NOMO-1 treated with dmso at 0.1 percent for 144 hours (cell line): ENCODE results near the gene ZSWIM5.
"Not testable (repeated sequence)": the region's sequence is repeated elsewhere in the genome, so short reads cannot be mapped to it uniquely, and the experiment has no call there.

Experiments used
- DNase-seq: peaks from one replicate; lab custom pipeline; 2025; ENCODE audit not compliant: unreplicated experiment; lab: John Stamatoyannopoulos, UW

Gene ZSWIM5

DNA sequence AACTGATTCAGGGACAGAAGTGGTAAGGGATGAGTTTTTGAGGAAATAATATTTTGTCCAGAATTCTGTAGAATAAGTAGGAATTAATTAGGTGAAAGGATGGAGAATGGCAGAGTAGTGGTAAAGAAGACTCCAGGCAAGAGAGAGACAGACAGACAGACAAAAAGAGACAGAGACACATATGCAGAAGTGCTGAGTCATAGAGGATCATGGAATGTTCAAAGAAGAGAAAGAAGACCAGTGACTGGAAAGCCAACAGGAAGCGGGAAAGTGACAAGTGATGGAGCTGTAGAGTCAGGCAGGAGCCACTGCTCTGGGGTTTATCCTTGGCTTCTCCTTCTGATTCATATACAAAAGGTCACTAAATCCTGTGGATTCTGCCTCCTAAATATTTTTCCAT lies 108.5 kb downstream of the ZSWIM5 start:
- no peak for DNase-seq

GRCh38 chr1:45097079-45097478 lies 109.3 kb downstream of the ZSWIM5 start:
- no peak for DNase-seq

- no peak for DNase-seq
These were observed 111.0 kb downstream of the ZSWIM5 start for GRCh38 chr1:45095450-45095849.

- not testable (repeated sequence) for DNase-seq
These were observed 112.0 kb downstream of the ZSWIM5 start for GRCh38 chr1:45094371-45094770.

DNA sequence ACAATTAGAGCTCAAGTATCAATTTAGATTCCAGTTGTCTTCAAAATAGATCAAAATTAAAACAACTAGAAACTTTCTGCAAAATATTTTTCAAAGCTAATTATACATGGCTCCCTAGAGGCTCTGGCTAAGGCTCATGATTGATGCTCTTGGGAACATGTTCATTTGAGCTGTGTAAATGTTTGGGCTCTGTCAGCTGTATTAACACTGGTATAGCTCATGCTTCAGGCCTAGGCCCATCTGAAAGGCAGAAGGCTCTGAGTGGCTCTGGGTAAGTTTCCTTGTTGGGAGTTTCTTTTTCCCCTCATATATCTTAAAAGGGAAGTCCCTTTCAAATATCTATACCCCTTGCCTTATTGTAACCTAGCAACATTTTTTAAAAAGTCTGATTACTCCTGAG lies 113.1 kb downstream of the ZSWIM5 start:
- DNase-seq: no peak

GRCh38 chr1:45089711-45090110 lies 116.7 kb downstream of the ZSWIM5 start:
- DNase-seq: no peak

GRCh38 chr1:45084562-45084961 lies 121.8 kb downstream of the ZSWIM5 start:
- no peak for DNase-seq

DNA sequence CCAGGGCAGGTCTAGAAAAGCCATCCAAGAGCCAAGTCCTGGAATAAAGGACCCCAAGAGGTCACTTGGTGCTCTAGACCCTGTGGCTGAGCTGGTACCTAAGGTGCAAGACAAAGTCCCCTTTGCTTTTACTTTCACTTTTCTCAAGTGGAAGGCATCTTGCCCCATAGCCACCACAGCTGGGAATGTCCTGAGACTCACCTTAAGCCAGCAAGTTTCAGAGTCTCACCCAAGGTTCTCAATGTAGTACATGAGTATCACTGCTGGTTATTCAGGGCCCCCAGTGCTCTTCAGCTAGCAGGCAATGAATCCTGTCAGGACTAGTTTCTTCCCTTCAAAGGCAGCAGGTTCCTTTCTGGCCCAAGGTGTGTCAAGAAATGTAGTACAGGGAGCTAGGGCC lies 126.9 kb downstream of the ZSWIM5 start:
- DNase-seq: no peak

GRCh38 chr1:45076959-45077358 lies 129.4 kb downstream of the ZSWIM5 start:
- not testable (repeated sequence) for DNase-seq

GRCh38 chr1:45071567-45071966 lies 134.8 kb downstream of the ZSWIM5 start:
- no peak for DNase-seq

GRCh38 chr1:45067806-45068205 lies 138.6 kb downstream of the ZSWIM5 start:
- no peak for DNase-seq

- no peak for DNase-seq
These were observed 141.3 kb downstream of the ZSWIM5 start for GRCh38 chr1:45065083-45065482.

GRCh38 chr1:45062463-45062862 lies 143.9 kb downstream of the ZSWIM5 start:
- DNase-seq: not testable (repeated sequence)

GRCh38 chr1:45059829-45060228 lies 146.6 kb downstream of the ZSWIM5 start:
- no peak for DNase-seq

DNA sequence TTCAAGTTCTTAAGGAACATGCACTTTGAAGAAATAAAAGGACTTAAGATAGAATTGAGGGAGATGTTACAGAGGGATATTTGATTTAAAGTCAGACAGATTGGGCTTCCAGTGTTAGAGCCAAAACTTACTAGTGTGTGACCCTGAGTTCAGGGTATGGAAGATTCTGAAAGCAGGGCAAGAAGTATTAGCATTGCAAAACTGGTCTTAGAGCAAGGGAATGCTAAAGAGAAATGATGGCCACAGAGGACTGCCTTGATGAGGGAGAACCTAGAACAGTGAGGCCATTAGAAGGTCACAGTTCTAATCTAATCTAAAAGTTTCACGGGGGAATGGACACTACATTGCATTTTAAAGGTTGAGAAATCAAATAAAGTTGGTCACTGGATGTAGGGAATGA lies 148.9 kb downstream of the ZSWIM5 start:
- no peak for DNase-seq

GRCh38 chr1:45051005-45051772 lies 155.2 kb downstream of the ZSWIM5 start:
- DNase-seq: no peak

DNA sequence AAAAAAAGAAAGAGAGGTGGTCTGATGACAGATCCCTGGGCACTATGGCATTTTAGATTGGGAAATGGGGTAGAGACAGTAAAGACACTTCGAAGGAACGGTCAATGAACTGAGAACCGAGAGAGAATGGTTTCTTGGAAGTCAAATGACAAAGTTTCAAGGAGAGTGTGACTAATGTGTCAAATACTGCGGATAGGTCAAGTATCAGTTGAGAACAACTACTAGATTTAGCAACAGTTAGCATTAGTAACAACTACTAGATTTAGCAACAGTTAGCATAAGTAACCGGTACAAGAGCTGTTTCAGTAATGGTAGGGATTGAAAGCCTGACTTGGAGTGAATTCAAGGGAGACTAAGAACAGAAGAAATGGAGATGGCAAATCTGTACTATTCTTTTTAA lies 159.4 kb downstream of the ZSWIM5 start:
- no peak for DNase-seq

DNA sequence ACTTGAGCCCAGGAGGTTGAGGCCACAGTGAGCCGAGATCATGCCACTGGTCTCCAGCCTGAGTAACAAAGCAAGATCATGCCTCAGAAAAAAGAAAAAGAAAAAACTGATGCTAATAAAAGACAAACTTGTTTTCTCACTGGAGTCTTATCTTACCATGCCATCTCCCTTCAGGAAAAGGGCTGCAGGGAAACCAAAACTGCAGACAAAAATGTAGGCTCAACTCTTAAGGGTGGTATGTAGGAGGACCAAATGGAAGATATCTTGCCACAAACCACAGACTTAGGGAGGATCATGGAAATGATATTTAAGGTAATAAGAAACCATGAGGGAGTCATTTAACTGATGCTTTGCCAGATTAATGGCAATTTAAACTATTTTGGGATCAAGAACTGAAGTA lies 161.5 kb downstream of the ZSWIM5 start:
- DNase-seq: no peak

DNA sequence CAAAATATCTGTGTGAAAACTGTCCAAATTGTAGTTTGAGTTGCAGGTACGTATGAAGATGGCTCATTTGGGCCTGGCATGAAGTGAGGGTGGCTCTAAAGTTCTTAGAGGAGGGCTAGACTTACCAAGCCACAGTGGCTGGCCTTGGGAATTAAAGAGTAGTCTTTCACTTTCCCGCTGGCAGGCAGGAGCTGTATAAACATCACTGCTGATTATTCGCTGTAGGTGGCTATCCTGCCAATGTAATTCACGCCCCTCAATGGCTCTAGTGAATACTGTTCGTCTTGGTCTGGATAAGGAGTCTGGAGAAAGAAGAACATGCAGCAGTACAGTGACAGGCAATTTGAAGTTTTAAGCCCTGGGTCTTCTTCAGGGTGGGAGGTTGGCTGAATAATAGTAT lies 163.3 kb downstream of the ZSWIM5 start:
- DNase-seq: no peak

DNA sequence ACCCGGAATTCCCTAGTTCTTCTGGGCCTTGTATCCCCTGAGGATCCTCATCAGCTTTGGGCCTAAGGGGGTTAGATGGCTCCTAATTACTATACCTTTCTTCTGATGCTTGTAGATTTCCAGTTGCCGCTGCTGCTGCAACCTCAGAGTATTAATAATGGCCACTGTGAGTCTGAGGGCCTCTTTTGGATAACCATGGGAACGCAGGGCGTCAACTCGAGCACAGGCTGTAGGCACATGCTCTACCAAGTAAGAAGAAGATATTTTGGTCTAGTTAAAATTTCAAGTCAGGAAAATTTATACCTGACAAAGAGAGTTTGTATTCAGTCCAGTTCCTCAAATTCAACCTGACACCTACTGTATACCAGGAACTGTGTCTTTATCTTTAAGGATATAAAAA lies 166.1 kb downstream of the ZSWIM5 start:
- DNase-seq: no peak

GRCh38 chr1:45038661-45039364 lies 167.6 kb downstream of the ZSWIM5 start:
- no peak for DNase-seq

GRCh38 chr1:45038240-45038639 lies 168.2 kb downstream of the ZSWIM5 start:
- no peak for DNase-seq

- no peak for DNase-seq
These were observed 168.9 kb downstream of the ZSWIM5 start for GRCh38 chr1:45037456-45037855.
